GM23338 (cell line): ENCODE measurements around the gene EVX1. TPM values are rescaled to one million over a fixed set of nuclear protein-coding genes. Genes with fewer than 3 reads are reported as not detected.

Source experiments
- ATAC-seq: fragments of 200-7000 bp; cut with Tn5 transposase; 3 replicates; pipeline ENCODE4 v1.9.1; 2020
- DNase-seq: peaks from one replicate; pipeline ENCODE4 v3.0.0-alpha.2; 2015; ENCODE audit warnings: low spot score
- H2AFZ ChIP-seq: fragments of 200-600 bp; sonication (generic); 2 replicates; pipeline ENCODE4 v1.8.0; 2016; ENCODE audit warnings: antibody characterized with exemption, mild to moderate bottlenecking, moderate library complexity
- H3F3A ChIP-seq: fragments of 200-600 bp; sonication (generic); replicated peaks from 2 replicates; pipeline ENCODE4 v1.8.0; 2017; ENCODE audit warnings: antibody characterized with exemption, mixed run types, low read depth
- H3K27ac ChIP-seq: fragments of 200-600 bp; sonication (generic); 2 replicates; pipeline ENCODE4 v1.6.1; 2016; ENCODE audit warnings: low read depth
- H3K27me3 ChIP-seq: fragments of 200-600 bp; sonication (generic); 2 replicates; pipeline ENCODE4 v1.8.0; 2016; ENCODE audit warnings: mild to moderate bottlenecking, mixed run types, moderate library complexity; ENCODE audit not compliant: insufficient read depth
- H3K36me3 ChIP-seq: fragments of 200-600 bp; sonication (generic); 2 replicates; pipeline ENCODE4 v1.8.0; 2016; ENCODE audit warnings: mild to moderate bottlenecking; ENCODE audit not compliant: insufficient read depth
- H3K4me1 ChIP-seq: fragments of 200-600 bp; sonication (generic); 2 replicates; pipeline ENCODE4 v1.8.0; 2016; ENCODE audit warnings: mild to moderate bottlenecking, moderate library complexity; ENCODE audit not compliant: insufficient read depth
- H3K4me2 ChIP-seq: fragments of 200-600 bp; sonication (generic); 2 replicates; pipeline ENCODE4 v1.7.1; 2017; ENCODE audit warnings: mixed run types
- H3K4me3 ChIP-seq: fragments of 200-600 bp; sonication (generic); 2 replicates; pipeline ENCODE4 v1.6.1; 2016; ENCODE audit warnings: mixed run types
- H3K79me2 ChIP-seq: fragments of 200-600 bp; sonication (generic); replicated peaks from 2 replicates; pipeline ENCODE4 v1.8.0; 2017; ENCODE audit warnings: mild to moderate bottlenecking; ENCODE audit not compliant: insufficient read depth
- H3K9me2 ChIP-seq: fragments of 200-600 bp; sonication (generic); 2 replicates; pipeline ENCODE4 v1.8.0; 2017; ENCODE audit not compliant: insufficient read depth
- H4K20me1 ChIP-seq: fragments of 200-600 bp; sonication (generic); replicated peaks from 2 replicates; pipeline ENCODE4 v1.8.0; 2017; ENCODE audit warnings: mild to moderate bottlenecking; ENCODE audit not compliant: insufficient read depth
- H3K27ac Mint-ChIP-seq: 2 replicates; pipeline ENCODE4 v1.8.0; 2020; ENCODE audit warnings: inconsistent platforms, mild to moderate bottlenecking, moderate library complexity, mixed read lengths
- H3K27me3 Mint-ChIP-seq: 3 replicates; pipeline ENCODE4 v1.8.0; 2022; ENCODE audit warnings: low read depth, mild to moderate bottlenecking, moderate library complexity, mixed read lengths, inconsistent platforms; ENCODE audit not compliant: insufficient read depth, poor library complexity
- H3K36me3 Mint-ChIP-seq: 3 replicates; pipeline ENCODE4 v1.8.0; 2021; ENCODE audit warnings: low read depth, mild to moderate bottlenecking, inconsistent platforms, moderate library complexity, mixed read lengths
- H3K4me1 Mint-ChIP-seq: 3 replicates; pipeline ENCODE4 v1.8.0; 2020; ENCODE audit warnings: mild to moderate bottlenecking, inconsistent platforms, mixed read lengths
- H3K4me3 Mint-ChIP-seq: 3 replicates; pipeline ENCODE4 v1.8.0; 2021; ENCODE audit warnings: moderate library complexity, mild to moderate bottlenecking, inconsistent platforms, mixed read lengths
- H3K9me3 Mint-ChIP-seq: 3 replicates; pipeline ENCODE4 v1.8.0; 2020; ENCODE audit warnings: moderate library complexity, mild to moderate bottlenecking, inconsistent platforms, mixed read lengths
- CREB1 ChIP-seq: fragments of 250-450 bp; sonication (Bioruptor Pico); IDR thresholded peaks from 2 replicates; pipeline ENCODE4 v1.5.0; 2020; ENCODE audit warnings: low read depth, mild to moderate bottlenecking, moderate library complexity
- EZH2 ChIP-seq: fragments of 200-600 bp; sonication (generic); IDR thresholded peaks from one replicate; pipeline ENCODE4 v1.8.0; 2017; ENCODE audit warnings: antibody characterized with exemption, mild to moderate bottlenecking, low read depth; ENCODE audit not compliant: unreplicated experiment
- EZH2phosphoT487 ChIP-seq: fragments of 200-600 bp; sonication (generic); IDR thresholded peaks from one replicate; pipeline ENCODE4 v1.8.1; 2018; ENCODE audit warnings: antibody characterized with exemption; ENCODE audit not compliant: unreplicated experiment
- JUNB ChIP-seq: IDR thresholded peaks from one replicate; pipeline ENCODE4 v1.6.1; 2016; ENCODE audit warnings: antibody characterized with exemption; ENCODE audit not compliant: unreplicated experiment
- NANOG ChIP-seq: IDR thresholded peaks from 2 replicates; pipeline ENCODE4 v1.6.1; 2016; ENCODE audit warnings: antibody characterized with exemption, borderline replicate concordance
- POLR2AphosphoS5 ChIP-seq: IDR thresholded peaks from 2 replicates; pipeline ENCODE4 v1.6.1; 2016; ENCODE audit warnings: antibody characterized with exemption, low read depth
- STAT1 ChIP-seq: IDR thresholded peaks from one replicate; pipeline ENCODE4 v1.6.1; 2016; ENCODE audit warnings: antibody characterized with exemption; ENCODE audit not compliant: unreplicated experiment
- ZNF114 ChIP-seq: fragments of 250-450 bp; sonication (Bioruptor Pico); IDR thresholded peaks from 2 replicates; pipeline ENCODE4 v1.5.0; 2020; ENCODE audit warnings: mild to moderate bottlenecking, moderate library complexity
- ZNF331 ChIP-seq: fragments of 250-450 bp; sonication (Bioruptor Pico); IDR thresholded peaks from 2 replicates; pipeline ENCODE4 v1.5.0; 2020; ENCODE audit warnings: low read depth, mild to moderate bottlenecking, moderate library complexity
- polyA plus RNA-seq: library from polyadenylated mRNA; unstranded; fragments of >200 nt; fragmentation: Nextera tagmentation; extraction: Ambion mirVana; gene quantifications from 2 replicates; pipeline ENCODE4 v1.2.1, GENCODE V29; 2016
- total RNA-seq: library from RNA; depleted of rRNA; stranded (reverse); fragments of >200 nt; shearing (Covaris generic); gene quantifications from 2 replicates; pipeline ENCODE4 v1.2.3, GENCODE V29; 2014
- TF ChIP-seq, protein P1 (sequence below): fragments of 250-450 bp; sonication (Bioruptor Pico); IDR thresholded peaks from 2 replicates; pipeline ENCODE4 v1.5.0; 2020; ENCODE audit warnings: mild to moderate bottlenecking, moderate library complexity
- TF ChIP-seq, protein P2 (sequence below), 2 experiments: fragments of 200-600 bp in 1 of 2; sonication (generic) in 1 of 2; conservative IDR thresholded peaks; 2 replicates each; pipeline versions ENCODE4 v1.5.1 to v1.6.1; 2016 to 2017; ENCODE audit warnings: antibody characterized with exemption in 2 of 2, low read depth in 2 of 2, mild to moderate bottlenecking in 2 of 2, moderate library complexity in 1 of 2
- TF ChIP-seq, protein P3 (sequence below): IDR thresholded peaks from 2 replicates; pipeline ENCODE4 v1.6.1; 2016; ENCODE audit warnings: antibody characterized with exemption
- TF ChIP-seq, protein P4 (sequence below): IDR thresholded peaks from one replicate; pipeline ENCODE4 v1.6.1; 2018; ENCODE audit warnings: antibody characterized with exemption; ENCODE audit not compliant: unreplicated experiment

The EVX1 gene
- total and polyA plus RNA-seq, 2 experiments from 2014 or later = not detected

DNA sequence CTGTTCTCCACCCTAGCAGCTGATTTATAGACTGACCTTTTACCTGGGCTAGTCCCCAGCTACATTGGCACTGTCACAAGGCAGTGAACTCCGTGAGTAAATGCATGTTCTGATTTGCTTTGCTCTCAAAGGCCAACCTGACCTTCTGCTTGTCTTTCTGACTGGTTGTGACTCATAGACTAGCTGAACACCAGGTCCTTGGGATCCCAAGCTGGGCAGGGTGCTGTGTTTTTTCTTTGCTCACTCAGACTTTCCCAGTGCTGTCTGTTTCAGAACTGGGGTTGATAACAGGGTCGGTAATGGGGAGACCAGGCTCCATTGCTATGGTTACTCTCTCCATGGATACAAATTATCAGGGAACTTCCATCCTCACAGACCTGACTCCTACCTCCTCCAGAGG is 35.0 kb downstream of the EVX1 start:
- no peak overlapping the region for H3K4me3 Mint-ChIP-seq
- H3K27me3 Mint-ChIP-seq = peaks cover 3% of the 10 kb centered on the region
- Histone ChIP-seq H4K20me1 (no peaks in the 10 kb centered on the region), H3K4me3 (no peak overlapping the region), H3F3A (no peaks in the 10 kb centered on the region), H3K27me3 (no peaks in the 10 kb centered on the region), H3K27ac (no peak overlapping the region), H3K79me2 (no peaks in the 10 kb centered on the region), H3K36me3 (0 out of 2 replicates have a peak, but pooled peaks cover 5% of the 10 kb centered on the region), H2AFZ (no peak overlapping the region; the same call in 1 of the 2 replicates), H3K9me2 (0 out of 2 replicates have a peak, but pooled peaks cover 2% of the 10 kb centered on the region), H3K4me1 (no peaks in the 10 kb centered on the region), H3K4me2 (no peak overlapping the region)
- H3K27ac Mint-ChIP-seq = no peak overlapping the region
- ATAC-seq (no peak), DNase-seq (peak; percentile 25)
- peaks cover 4% of the 10 kb centered on the region; the same call in 2 of the 3 replicates for H3K4me1 Mint-ChIP-seq
- peaks cover 5% of the 10 kb centered on the region for H3K36me3 Mint-ChIP-seq
- TF ChIP-seq NANOG (no peak), ZNF331 (CRISPR knock-in tag) (no peak), CREB1 (CRISPR knock-in tag) (no peak), EZH2 (no peak), ZNF114 (CRISPR knock-in tag) (no peak), JUNB (no peak), EZH2phosphoT487 (no peak), STAT1 (no peak), POLR2AphosphoS5 (no peak)
- TF ChIP-seq, protein P1, sequence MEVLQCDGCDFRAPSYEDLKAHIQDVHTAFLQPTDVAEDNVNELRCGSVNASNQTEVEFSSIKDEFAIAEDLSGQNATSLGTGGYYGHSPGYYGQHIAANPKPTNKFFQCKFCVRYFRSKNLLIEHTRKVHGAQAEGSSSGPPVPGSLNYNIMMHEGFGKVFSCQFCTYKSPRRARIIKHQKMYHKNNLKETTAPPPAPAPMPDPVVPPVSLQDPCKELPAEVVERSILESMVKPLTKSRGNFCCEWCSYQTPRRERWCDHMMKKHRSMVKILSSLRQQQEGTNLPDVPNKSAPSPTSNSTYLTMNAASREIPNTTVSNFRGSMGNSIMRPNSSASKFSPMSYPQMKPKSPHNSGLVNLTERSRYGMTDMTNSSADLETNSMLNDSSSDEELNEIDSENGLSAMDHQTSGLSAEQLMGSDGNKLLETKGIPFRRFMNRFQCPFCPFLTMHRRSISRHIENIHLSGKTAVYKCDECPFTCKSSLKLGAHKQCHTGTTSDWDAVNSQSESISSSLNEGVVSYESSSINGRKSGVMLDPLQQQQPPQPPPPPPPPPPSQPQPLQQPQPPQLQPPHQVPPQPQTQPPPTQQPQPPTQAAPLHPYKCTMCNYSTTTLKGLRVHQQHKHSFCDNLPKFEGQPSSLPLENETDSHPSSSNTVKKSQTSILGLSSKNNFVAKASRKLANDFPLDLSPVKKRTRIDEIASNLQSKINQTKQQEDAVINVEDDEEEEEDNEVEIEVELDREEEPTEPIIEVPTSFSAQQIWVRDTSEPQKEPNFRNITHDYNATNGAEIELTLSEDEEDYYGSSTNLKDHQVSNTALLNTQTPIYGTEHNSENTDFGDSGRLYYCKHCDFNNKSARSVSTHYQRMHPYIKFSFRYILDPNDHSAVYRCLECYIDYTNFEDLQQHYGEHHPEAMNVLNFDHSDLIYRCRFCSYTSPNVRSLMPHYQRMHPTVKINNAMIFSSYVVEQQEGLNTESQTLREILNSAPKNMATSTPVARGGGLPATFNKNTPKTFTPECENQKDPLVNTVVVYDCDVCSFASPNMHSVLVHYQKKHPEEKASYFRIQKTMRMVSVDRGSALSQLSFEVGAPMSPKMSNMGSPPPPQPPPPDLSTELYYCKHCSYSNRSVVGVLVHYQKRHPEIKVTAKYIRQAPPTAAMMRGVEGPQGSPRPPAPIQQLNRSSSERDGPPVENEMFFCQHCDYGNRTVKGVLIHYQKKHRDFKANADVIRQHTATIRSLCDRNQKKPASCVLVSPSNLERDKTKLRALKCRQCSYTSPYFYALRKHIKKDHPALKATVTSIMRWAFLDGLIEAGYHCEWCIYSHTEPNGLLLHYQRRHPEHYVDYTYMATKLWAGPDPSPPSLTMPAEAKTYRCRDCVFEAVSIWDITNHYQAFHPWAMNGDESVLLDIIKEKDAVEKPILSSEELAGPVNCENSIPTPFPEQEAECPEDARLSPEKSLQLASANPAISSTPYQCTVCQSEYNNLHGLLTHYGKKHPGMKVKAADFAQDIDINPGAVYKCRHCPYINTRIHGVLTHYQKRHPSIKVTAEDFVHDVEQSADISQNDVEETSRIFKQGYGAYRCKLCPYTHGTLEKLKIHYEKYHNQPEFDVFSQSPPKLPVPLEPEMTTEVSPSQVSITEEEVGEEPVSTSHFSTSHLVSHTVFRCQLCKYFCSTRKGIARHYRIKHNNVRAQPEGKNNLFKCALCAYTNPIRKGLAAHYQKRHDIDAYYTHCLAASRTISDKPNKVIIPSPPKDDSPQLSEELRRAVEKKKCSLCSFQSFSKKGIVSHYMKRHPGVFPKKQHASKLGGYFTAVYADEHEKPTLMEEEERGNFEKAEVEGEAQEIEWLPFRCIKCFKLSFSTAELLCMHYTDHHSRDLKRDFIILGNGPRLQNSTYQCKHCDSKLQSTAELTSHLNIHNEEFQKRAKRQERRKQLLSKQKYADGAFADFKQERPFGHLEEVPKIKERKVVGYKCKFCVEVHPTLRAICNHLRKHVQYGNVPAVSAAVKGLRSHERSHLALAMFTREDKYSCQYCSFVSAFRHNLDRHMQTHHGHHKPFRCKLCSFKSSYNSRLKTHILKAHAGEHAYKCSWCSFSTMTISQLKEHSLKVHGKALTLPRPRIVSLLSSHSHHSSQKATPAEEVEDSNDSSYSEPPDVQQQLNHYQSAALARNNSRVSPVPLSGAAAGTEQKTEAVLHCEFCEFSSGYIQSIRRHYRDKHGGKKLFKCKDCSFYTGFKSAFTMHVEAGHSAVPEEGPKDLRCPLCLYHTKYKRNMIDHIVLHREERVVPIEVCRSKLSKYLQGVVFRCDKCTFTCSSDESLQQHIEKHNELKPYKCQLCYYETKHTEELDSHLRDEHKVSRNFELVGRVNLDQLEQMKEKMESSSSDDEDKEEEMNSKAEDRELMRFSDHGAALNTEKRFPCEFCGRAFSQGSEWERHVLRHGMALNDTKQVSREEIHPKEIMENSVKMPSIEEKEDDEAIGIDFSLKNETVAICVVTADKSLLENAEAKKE (CRISPR knock-in tag) = no peak
- TF ChIP-seq, protein P2, sequence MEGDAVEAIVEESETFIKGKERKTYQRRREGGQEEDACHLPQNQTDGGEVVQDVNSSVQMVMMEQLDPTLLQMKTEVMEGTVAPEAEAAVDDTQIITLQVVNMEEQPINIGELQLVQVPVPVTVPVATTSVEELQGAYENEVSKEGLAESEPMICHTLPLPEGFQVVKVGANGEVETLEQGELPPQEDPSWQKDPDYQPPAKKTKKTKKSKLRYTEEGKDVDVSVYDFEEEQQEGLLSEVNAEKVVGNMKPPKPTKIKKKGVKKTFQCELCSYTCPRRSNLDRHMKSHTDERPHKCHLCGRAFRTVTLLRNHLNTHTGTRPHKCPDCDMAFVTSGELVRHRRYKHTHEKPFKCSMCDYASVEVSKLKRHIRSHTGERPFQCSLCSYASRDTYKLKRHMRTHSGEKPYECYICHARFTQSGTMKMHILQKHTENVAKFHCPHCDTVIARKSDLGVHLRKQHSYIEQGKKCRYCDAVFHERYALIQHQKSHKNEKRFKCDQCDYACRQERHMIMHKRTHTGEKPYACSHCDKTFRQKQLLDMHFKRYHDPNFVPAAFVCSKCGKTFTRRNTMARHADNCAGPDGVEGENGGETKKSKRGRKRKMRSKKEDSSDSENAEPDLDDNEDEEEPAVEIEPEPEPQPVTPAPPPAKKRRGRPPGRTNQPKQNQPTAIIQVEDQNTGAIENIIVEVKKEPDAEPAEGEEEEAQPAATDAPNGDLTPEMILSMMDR (conservative IDR thresholded peaks at IDR 0.05; ENCODE audit: low read depth in 2 of 2) = no peak
- TF ChIP-seq, protein P3, sequence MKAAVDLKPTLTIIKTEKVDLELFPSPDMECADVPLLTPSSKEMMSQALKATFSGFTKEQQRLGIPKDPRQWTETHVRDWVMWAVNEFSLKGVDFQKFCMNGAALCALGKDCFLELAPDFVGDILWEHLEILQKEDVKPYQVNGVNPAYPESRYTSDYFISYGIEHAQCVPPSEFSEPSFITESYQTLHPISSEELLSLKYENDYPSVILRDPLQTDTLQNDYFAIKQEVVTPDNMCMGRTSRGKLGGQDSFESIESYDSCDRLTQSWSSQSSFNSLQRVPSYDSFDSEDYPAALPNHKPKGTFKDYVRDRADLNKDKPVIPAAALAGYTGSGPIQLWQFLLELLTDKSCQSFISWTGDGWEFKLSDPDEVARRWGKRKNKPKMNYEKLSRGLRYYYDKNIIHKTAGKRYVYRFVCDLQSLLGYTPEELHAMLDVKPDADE = no peak
- TF ChIP-seq, protein P4, sequence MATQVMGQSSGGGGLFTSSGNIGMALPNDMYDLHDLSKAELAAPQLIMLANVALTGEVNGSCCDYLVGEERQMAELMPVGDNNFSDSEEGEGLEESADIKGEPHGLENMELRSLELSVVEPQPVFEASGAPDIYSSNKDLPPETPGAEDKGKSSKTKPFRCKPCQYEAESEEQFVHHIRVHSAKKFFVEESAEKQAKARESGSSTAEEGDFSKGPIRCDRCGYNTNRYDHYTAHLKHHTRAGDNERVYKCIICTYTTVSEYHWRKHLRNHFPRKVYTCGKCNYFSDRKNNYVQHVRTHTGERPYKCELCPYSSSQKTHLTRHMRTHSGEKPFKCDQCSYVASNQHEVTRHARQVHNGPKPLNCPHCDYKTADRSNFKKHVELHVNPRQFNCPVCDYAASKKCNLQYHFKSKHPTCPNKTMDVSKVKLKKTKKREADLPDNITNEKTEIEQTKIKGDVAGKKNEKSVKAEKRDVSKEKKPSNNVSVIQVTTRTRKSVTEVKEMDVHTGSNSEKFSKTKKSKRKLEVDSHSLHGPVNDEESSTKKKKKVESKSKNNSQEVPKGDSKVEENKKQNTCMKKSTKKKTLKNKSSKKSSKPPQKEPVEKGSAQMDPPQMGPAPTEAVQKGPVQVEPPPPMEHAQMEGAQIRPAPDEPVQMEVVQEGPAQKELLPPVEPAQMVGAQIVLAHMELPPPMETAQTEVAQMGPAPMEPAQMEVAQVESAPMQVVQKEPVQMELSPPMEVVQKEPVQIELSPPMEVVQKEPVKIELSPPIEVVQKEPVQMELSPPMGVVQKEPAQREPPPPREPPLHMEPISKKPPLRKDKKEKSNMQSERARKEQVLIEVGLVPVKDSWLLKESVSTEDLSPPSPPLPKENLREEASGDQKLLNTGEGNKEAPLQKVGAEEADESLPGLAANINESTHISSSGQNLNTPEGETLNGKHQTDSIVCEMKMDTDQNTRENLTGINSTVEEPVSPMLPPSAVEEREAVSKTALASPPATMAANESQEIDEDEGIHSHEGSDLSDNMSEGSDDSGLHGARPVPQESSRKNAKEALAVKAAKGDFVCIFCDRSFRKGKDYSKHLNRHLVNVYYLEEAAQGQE = no peak
- H3K9me3 Mint-ChIP-seq = peaks cover 4% of the 10 kb centered on the region; the same call in 2 of the 3 replicates
